ENCODE results near the gene LPAR2. TPM values are rescaled to one million over a fixed set of nuclear protein-coding genes. Genes with fewer than 3 reads are reported as not detected.

Gene LPAR2
- total RNA-seq, 4 donors from 2014 or later, result 27.4 to 36.2 (median 32.6) TPM

DNA sequence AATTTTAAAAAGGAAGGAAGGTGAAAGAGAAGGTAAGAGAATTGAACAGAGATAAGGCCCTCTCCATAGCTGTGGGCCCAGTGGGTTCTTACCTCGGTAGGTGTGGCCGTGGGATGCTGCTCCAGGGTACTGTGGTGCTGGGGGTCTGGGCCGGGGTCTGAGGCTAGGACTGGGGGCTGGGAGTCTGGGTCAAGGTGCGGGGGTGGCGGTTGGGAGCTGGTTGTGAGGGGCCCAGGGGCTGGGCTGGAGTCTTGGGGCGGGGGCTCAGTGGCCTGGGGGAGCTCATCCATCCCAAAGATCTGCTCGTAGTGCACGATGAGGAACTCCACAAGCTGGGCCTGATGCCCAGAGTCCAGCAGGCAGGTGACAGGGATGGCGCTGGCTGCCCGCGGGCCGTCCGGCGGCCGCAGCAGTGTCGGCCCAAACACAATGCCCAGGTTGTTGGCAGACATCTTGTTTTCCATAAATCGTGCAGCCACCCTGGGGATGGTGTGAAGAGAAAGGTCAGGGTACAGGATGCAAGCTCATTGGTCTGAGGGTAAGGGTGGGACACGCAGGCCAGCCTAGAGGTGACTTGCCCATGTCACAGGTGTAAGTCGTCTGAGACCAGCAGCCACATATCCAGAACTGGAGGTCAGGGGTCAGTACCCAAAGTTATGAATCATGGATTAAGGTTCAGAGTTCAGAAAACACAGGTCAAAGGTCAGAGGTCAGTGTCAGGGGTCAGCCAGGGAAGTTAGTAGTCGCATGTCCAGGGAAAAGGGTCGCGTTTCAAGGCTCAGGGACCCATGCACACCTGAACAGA, 5.9 kb upstream of the LPAR2 start:
- no peaks in the 10 kb centered on the region for H3K9me3 ChIP-seq
- H3K27me3 ChIP-seq, result no peaks in the 10 kb centered on the region
- no peak for TF ChIP-seq POLR2AphosphoS5 (IDR thresholded peaks at IDR 0.05)
- TF ChIP-seq, protein P1, sequence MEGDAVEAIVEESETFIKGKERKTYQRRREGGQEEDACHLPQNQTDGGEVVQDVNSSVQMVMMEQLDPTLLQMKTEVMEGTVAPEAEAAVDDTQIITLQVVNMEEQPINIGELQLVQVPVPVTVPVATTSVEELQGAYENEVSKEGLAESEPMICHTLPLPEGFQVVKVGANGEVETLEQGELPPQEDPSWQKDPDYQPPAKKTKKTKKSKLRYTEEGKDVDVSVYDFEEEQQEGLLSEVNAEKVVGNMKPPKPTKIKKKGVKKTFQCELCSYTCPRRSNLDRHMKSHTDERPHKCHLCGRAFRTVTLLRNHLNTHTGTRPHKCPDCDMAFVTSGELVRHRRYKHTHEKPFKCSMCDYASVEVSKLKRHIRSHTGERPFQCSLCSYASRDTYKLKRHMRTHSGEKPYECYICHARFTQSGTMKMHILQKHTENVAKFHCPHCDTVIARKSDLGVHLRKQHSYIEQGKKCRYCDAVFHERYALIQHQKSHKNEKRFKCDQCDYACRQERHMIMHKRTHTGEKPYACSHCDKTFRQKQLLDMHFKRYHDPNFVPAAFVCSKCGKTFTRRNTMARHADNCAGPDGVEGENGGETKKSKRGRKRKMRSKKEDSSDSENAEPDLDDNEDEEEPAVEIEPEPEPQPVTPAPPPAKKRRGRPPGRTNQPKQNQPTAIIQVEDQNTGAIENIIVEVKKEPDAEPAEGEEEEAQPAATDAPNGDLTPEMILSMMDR (IDR thresholded peaks at IDR 0.05), result no peak
- TF ChIP-seq EP300 (IDR thresholded peaks at IDR 0.05), result no peak
- no peak for TF ChIP-seq POLR2A (IDR thresholded peaks at IDR 0.05)
- H3K4me1 ChIP-seq, result peaks cover 1% of the 10 kb centered on the region
- H3K36me3 ChIP-seq, result peaks cover 52% of the 10 kb centered on the region
- H3K4me3 ChIP-seq, result no peak overlapping the region
- 92% methylated on average over 22 of the region's 22 CpGs for WGBS
- no peak for DNase-seq (ENCODE audit: low spot score in 2 of 2)
- no peak overlapping the region for H3K27ac ChIP-seq

DNA sequence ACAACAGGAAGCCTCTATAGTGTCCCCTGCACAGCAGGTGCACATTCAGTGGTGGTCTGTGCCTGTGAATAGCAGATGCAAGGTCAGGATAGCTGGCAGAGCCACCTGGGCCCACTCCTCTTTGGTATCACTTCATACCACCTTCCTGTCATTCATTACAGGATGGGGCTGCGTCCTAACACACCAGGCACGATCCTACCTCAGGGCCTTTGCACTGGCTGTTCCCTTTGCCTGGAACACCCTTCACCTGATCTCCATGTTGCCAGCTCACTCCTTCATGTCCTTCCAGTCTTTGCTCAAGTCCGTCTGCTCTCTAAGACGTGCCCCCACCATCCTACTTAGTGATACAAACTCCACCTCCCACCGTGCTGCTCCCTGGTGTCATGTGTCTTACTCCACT, 4.6 kb upstream of the LPAR2 start:
- Histone ChIP-seq H3K36me3 (peaks cover 44% of the 10 kb centered on the region), H3K27ac (no peak overlapping the region), H3K9me3 (no peaks in the 10 kb centered on the region), H3K27me3 (no peaks in the 10 kb centered on the region), H3K4me3 (no peak overlapping the region), H3K4me1 (peaks cover 14% of the 10 kb centered on the region)
- WGBS, result 85% methylated on average over 5 of the region's 5 CpGs
- DNase-seq (ENCODE audit: low spot score in 2 of 2), result no peak
- TF ChIP-seq POLR2A (IDR thresholded peaks at IDR 0.05) (no peak), EP300 (IDR thresholded peaks at IDR 0.05) (no peak), POLR2AphosphoS5 (IDR thresholded peaks at IDR 0.05) (no peak)
- TF ChIP-seq, protein P1 (IDR thresholded peaks at IDR 0.05), result no peak

DNA sequence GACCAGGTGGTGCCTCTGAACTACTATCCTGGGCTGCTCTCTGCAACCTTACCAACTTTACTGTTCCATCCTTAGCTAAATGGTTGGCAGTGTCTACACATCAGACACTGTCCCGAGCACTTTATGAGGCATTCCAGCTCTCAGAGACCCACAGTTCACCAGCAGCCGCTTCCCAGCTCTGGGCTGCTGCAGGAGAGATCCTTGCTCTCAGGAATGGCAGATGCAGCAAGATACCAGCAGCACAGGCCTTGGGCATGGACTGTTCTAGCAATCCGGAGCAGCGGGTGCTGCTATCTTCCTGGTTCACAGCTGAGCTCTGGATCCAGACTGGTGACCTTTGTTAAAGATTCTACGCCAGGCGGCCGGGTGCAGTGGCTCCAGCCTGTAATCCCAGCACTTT, 3.3 kb upstream of the LPAR2 start:
- TF ChIP-seq POLR2A (IDR thresholded peaks at IDR 0.05) (no peak), POLR2AphosphoS5 (IDR thresholded peaks at IDR 0.05) (no peak), EP300 (IDR thresholded peaks at IDR 0.05) (no peak)
- TF ChIP-seq, protein P1 (IDR thresholded peaks at IDR 0.05), result no peak
- H3K4me1 ChIP-seq, result peaks cover 19% of the 10 kb centered on the region
- H3K27me3 ChIP-seq, result no peaks in the 10 kb centered on the region
- no peak overlapping the region for H3K4me3 ChIP-seq
- H3K27ac ChIP-seq, result no peak overlapping the region
- no peak for DNase-seq (ENCODE audit: low spot score in 2 of 2)
- H3K36me3 ChIP-seq, result peaks cover 34% of the 10 kb centered on the region
- 94% methylated on average over 3 of the region's 7 CpGs for WGBS
- no peaks in the 10 kb centered on the region for H3K9me3 ChIP-seq

DNA sequence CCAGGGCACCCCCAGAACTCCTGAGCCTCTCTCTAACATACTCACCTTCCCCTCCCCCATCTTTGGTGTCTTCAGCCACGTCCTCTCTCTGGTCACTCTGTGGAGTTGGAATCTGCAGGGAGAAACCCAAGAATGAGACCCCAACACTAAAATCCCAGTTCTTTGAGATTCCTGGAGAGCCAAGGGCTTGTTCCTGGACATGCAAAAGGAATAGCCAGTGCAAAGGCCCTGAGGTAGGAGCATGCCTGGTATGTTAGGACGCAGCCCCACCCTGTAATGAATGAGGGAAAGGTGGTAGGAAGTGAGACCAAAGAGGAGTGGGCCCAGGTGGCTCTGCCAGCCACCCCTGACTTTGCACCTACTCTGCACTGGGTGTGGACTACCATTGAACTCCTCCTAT, 2.4 kb upstream of the LPAR2 start:
- Histone ChIP-seq H3K36me3 (peaks cover 29% of the 10 kb centered on the region), H3K9me3 (no peaks in the 10 kb centered on the region), H3K4me1 (peaks cover 19% of the 10 kb centered on the region), H3K27ac (no peak overlapping the region), H3K4me3 (no peak overlapping the region), H3K27me3 (no peaks in the 10 kb centered on the region)
- DNase-seq (ENCODE audit: low spot score in 2 of 2), result no peak
- 100% methylated on average over 2 of the region's 2 CpGs for WGBS
- no peak for TF ChIP-seq EP300 (IDR thresholded peaks at IDR 0.05)
- no peak for TF ChIP-seq POLR2AphosphoS5 (IDR thresholded peaks at IDR 0.05)
- no peak for TF ChIP-seq POLR2A (IDR thresholded peaks at IDR 0.05)
- TF ChIP-seq, protein P1 (IDR thresholded peaks at IDR 0.05), result no peak

DNA sequence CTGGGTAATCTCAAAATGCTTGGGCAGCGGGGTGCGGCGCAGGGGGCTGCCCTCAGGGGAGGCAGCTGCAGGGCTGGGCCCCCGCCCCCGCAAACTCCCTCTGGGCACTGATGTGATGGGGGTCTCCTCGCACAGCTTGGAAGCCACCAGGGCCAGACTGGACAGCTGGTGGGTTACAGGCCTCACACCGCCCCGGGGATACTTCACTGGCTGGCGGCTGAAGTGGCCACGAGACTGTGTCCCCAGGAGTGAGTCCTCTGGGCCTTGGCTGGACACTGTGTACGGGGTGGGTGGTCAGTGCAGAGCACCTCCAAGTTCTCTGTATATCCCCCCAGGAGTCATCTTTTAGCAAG, 2.0 kb upstream of the LPAR2 start:
- Histone ChIP-seq H3K36me3 (peaks cover 26% of the 10 kb centered on the region), H3K9me3 (no peaks in the 10 kb centered on the region), H3K27me3 (no peaks in the 10 kb centered on the region), H3K4me1 (peaks cover 19% of the 10 kb centered on the region), H3K27ac (no peak overlapping the region), H3K4me3 (no peak overlapping the region)
- TF ChIP-seq POLR2AphosphoS5 (IDR thresholded peaks at IDR 0.05), result no peak
- TF ChIP-seq, protein P1 (IDR thresholded peaks at IDR 0.05), result no peak
- no peak for TF ChIP-seq POLR2A (IDR thresholded peaks at IDR 0.05)
- no peak for TF ChIP-seq EP300 (IDR thresholded peaks at IDR 0.05)
- 93% methylated on average over 3 of the region's 11 CpGs for WGBS
- no peak for DNase-seq (ENCODE audit: low spot score in 2 of 2)

Data from suprapubic skin (tissue), 4 donors.